A673 (cell line): ENCODE results near the gene TAF4. TPM values are rescaled to one million over a fixed set of nuclear protein-coding genes. Genes with fewer than 3 reads are reported as not detected.

Experiments
- BruUV-seq: library from RNA; stranded (reverse); fragments of 400-500 nt; replicated peaks from 2 replicates; lab custom pipeline; 2021; lab: Mats Ljungman, UMichigan
- CTCF ChIA-PET: fragments of 300-600 bp; sonication (Branson Sonifier 250); formaldehyde crosslinking; loops from one replicate; lab custom pipeline; 2022; ENCODE audit warnings: antibody characterized with exemption; lab: Charles Lee
- POLR2A ChIA-PET: fragments of 300-600 bp; sonication (Branson Sonifier 250); formaldehyde crosslinking; loops from one replicate; lab custom pipeline; 2022; ENCODE audit warnings: antibody characterized with exemption; ENCODE audit not compliant: low non-redundant PET; lab: Charles Lee
- DNase-seq: peaks from one replicate; pipeline ENCODE4 v3.0.0-alpha.2; 2015; ENCODE audit warnings: low spot score
- H3K27ac ChIP-seq: fragments of 200-600 bp; sonication (generic); 2 replicates; pipeline ENCODE4 v1.5.1; 2016; ENCODE audit warnings: mixed run types, low read depth, mild to moderate bottlenecking, mixed read lengths, antibody characterized with exemption, low read length; ENCODE audit not compliant: poor library complexity, severe bottlenecking
- H3K27me3 ChIP-seq: fragments of 200-600 bp; sonication (generic); replicated peaks from 2 replicates; pipeline ENCODE4 v1.6.1; 2017; ENCODE audit warnings: mixed run types, low read depth, mild to moderate bottlenecking, mixed read lengths, antibody characterized with exemption, low read length; ENCODE audit not compliant: insufficient read depth, poor library complexity
- H3K36me3 ChIP-seq: fragments of 200-600 bp; sonication (generic); 2 replicates; pipeline ENCODE4 v1.6.1; 2016; ENCODE audit warnings: mixed run types, mild to moderate bottlenecking, mixed read lengths, antibody characterized with exemption, low read length; ENCODE audit not compliant: insufficient read depth, poor library complexity, severe bottlenecking
- H3K4me1 ChIP-seq: fragments of 200-600 bp; sonication (generic); 2 replicates; pipeline ENCODE4 v1.6.1; 2017; ENCODE audit warnings: mixed run types, mild to moderate bottlenecking, mixed read lengths, antibody characterized with exemption, low read length; ENCODE audit not compliant: insufficient read depth, poor library complexity, severe bottlenecking
- H3K4me3 ChIP-seq: fragments of 200-600 bp; sonication (generic); 2 replicates; pipeline ENCODE4 v1.5.1; 2016; ENCODE audit warnings: low read depth, mixed run types, mild to moderate bottlenecking, mixed read lengths, low read length; ENCODE audit not compliant: poor library complexity, severe bottlenecking
- H3K9me3 ChIP-seq: fragments of 200-600 bp; sonication (generic); 2 replicates; pipeline ENCODE4 v1.6.1; 2016; ENCODE audit warnings: mixed run types, low read depth, mild to moderate bottlenecking, mixed read lengths, antibody characterized with exemption, low read length; ENCODE audit not compliant: poor library complexity, severe bottlenecking
- CTCF ChIP-seq: fragments of 300-800, 200-600 bp; sonication (generic); conservative IDR thresholded peaks from 2 replicates; pipeline ENCODE4 v1.5.1; 2017; ENCODE audit warnings: low read depth, mild to moderate bottlenecking, antibody characterized with exemption, low read length, moderate library complexity, mixed read lengths
- EZH2 ChIP-seq: fragments of 200-600 bp; sonication (generic); IDR thresholded peaks from 2 replicates; pipeline ENCODE4 v1.6.1; 2017; ENCODE audit warnings: borderline replicate concordance, low read depth, mild to moderate bottlenecking, mixed read lengths, antibody characterized with exemption, low read length; ENCODE audit not compliant: poor library complexity, severe bottlenecking
- intact Hi-C: fragments of 100-400 bp; cut with micrococcal nuclease; formaldehyde crosslinking; loops from one replicate; pipeline ENCODE4 v1.10.0; 2022; ENCODE audit not compliant: unreplicated experiment
- total RNA-seq: library from RNA; stranded (reverse); gene quantifications from 2 replicates; pipeline ENCODE4 v1.2.3, GENCODE V29; 2021

TAF4 gene
- total RNA-seq, 1 experiment from 2014 or later = 37.0 TPM

GRCh38 chr20:62060631-62061541 lies 4.8 kb downstream of the TAF4 start:
- POLR2A ChIA-PET = no interaction called here
- peaks cover 6% of the 10 kb centered on the region for H3K4me1 ChIP-seq
- peaks cover 7% of the 10 kb centered on the region for H3K36me3 ChIP-seq
- BruUV-seq = no TSS peak
- no peak overlapping the region for H3K4me3 ChIP-seq
- no peak for TF ChIP-seq EZH2
- no peaks in the 10 kb centered on the region for H3K27me3 ChIP-seq
- no peak for DNase-seq
- CTCF ChIA-PET = no interaction called here
- no peak overlapping the region for H3K27ac ChIP-seq
- no peaks in the 10 kb centered on the region for H3K9me3 ChIP-seq
- intact Hi-C loops = no loop called here

GRCh38 chr20:62059920-62060630 lies 5.6 kb downstream of the TAF4 start:
- no peaks in the 10 kb centered on the region for H3K9me3 ChIP-seq
- H3K36me3 ChIP-seq = peaks cover 7% of the 10 kb centered on the region
- H3K4me1 ChIP-seq = peaks cover 6% of the 10 kb centered on the region
- no peak for DNase-seq
- no peaks in the 10 kb centered on the region for H3K27me3 ChIP-seq
- no peak overlapping the region for H3K27ac ChIP-seq
- TF ChIP-seq CTCF = no peak
- TF ChIP-seq EZH2 = no peak
- no TSS peak for BruUV-seq
- H3K4me3 ChIP-seq = no peak overlapping the region
- CTCF ChIA-PET = no interaction called here
- POLR2A ChIA-PET = no interaction called here
- intact Hi-C loops = no loop called here

GRCh38 chr20:62059401-62059800 lies 6.3 kb downstream of the TAF4 start:
- POLR2A ChIA-PET = no interaction called here
- no peak for TF ChIP-seq EZH2
- TF ChIP-seq CTCF = no peak
- no peaks in the 10 kb centered on the region for H3K9me3 ChIP-seq
- peaks cover 7% of the 10 kb centered on the region for H3K36me3 ChIP-seq
- BruUV-seq = no TSS peak
- no peak overlapping the region for H3K27ac ChIP-seq
- intact Hi-C loops = no loop called here
- H3K4me1 ChIP-seq = peaks cover 6% of the 10 kb centered on the region
- CTCF ChIA-PET = no interaction called here
- DNase-seq = no peak
- no peak overlapping the region for H3K4me3 ChIP-seq
- no peaks in the 10 kb centered on the region for H3K27me3 ChIP-seq
